ENCODE measurements around the gene TRABD. TPM values are rescaled to one million over a fixed set of nuclear protein-coding genes. Genes with fewer than 3 reads are reported as not detected.
"Not testable (repeated sequence)": the region's sequence is repeated elsewhere in the genome, so short reads cannot be mapped to it uniquely, and the experiment has no call there.

Gene TRABD
- total RNA-seq, 1 experiment from 2014 or later, result 57.3 TPM

DNA sequence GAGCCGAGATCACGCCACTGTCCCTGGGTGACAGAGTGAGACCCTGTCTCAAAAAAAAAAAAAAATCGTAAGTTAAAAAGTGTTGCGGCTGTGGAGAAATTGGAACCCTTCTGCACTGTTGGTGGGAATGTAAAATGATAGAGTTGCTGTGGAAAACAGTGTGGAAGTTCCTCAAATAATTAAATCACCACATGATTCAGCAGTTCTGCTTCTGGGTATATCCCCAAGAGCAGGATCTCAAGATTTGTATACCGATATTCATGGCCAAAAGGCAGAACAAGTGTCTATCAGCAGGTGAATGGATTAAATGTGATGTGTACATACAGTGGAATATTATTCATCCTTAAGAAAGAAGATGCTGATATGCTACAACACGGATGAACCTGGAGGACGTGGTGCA is 18.9 kb downstream of the TRABD start:
- Mint-ChIP-seq H3K4me3 (ENCODE audit: low read depth, unreplicated experiment) (no peak overlapping the region), H3K27me3 (ENCODE audit: unreplicated experiment) (no peaks in the 10 kb centered on the region), H3K9me3 (ENCODE audit: low read depth, unreplicated experiment) (no peaks in the 10 kb centered on the region), H3K27ac (ENCODE audit: unreplicated experiment) (no peak overlapping the region), H3K36me3 (ENCODE audit: insufficient read depth, unreplicated experiment) (peaks cover 90% of the 10 kb centered on the region), H3K4me1 (ENCODE audit: low read depth, unreplicated experiment) (peaks cover 16% of the 10 kb centered on the region)
- no peak for DNase-seq
- CTCF ChIA-PET, result interaction anchor here (0.7 kb wide), 1 partner anchor 138 kb away, joined by 3 read pairs; no protein-coding TSS in a partner anchor
- no peak for TF ChIP-seq CTCF (IDR thresholded peaks at IDR 0.05; ENCODE audit: unreplicated experiment)
- intact Hi-C loops (cut with micrococcal nuclease; ENCODE audit: unreplicated experiment), result no loop called here
- no TSS peak for BruUV-seq (replicated peaks)

- BruUV-seq (replicated peaks); H3K9me3 Mint-ChIP-seq (ENCODE audit: low read depth, unreplicated experiment); H3K4me3 Mint-ChIP-seq (ENCODE audit: low read depth, unreplicated experiment); H3K27ac Mint-ChIP-seq (ENCODE audit: unreplicated experiment); DNase-seq; intact Hi-C loops (cut with micrococcal nuclease; ENCODE audit: unreplicated experiment); H3K27me3 Mint-ChIP-seq (ENCODE audit: unreplicated experiment); CTCF ChIA-PET: not testable (repeated sequence)
- H3K36me3 Mint-ChIP-seq (ENCODE audit: insufficient read depth, unreplicated experiment), result peaks cover 90% of the 10 kb centered on the region
- H3K4me1 Mint-ChIP-seq (ENCODE audit: low read depth, unreplicated experiment), result peaks cover 16% of the 10 kb centered on the region
Measured at GRCh38 chr22:50204998-50205397, 19.3 kb downstream of the TRABD start.

DNA sequence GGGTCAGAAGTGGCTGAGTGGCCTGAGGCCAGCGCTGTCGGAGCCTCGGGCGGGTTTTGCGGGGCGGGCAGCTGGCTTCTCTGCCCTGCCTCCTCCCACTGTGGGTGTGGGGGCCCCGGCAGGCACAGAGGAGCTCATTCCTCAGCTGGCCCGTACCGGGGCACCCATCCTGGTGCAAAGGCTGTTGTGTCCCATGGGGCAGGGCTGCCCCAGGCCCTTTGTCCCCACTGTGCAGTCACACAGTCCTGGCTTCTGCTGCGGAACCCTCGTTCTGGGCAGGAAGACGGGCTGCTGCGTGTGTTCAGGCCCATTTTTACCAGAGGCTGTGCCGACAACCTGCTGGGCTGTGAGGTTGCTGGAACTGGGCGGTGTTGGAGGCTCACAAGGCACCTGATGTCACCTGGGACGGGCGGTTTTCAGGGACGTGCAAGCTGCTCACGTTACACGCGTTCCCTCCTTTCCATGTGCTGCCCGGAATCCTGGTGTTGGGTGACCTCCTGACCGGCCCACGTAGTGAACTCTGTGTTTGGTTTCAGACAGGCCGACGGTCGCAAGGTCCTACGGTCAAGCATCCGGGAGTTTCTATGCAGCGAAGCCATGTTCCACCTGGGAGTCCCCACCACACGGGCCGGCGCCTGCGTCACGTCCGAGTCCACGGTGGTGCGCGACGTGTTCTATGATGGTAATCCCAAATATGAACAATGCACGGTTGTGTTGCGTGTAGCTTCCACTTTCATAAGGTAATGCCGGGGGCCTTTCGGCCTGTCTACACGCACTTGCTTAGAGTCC is 20.3 kb downstream of the TRABD start:
- TF ChIP-seq CTCF (IDR thresholded peaks at IDR 0.05; ENCODE audit: unreplicated experiment), result no peak
- peaks cover 16% of the 10 kb centered on the region for H3K4me1 Mint-ChIP-seq (ENCODE audit: low read depth, unreplicated experiment)
- no peak overlapping the region for H3K27ac Mint-ChIP-seq (ENCODE audit: unreplicated experiment)
- intact Hi-C loops (cut with micrococcal nuclease; ENCODE audit: unreplicated experiment), result no loop called here
- no peaks in the 10 kb centered on the region for H3K27me3 Mint-ChIP-seq (ENCODE audit: unreplicated experiment)
- peaks cover 84% of the 10 kb centered on the region for H3K36me3 Mint-ChIP-seq (ENCODE audit: insufficient read depth, unreplicated experiment)
- BruUV-seq (replicated peaks), result no TSS peak
- CTCF ChIA-PET, result no interaction called here
- no peak for DNase-seq
- H3K9me3 Mint-ChIP-seq (ENCODE audit: low read depth, unreplicated experiment), result no peaks in the 10 kb centered on the region
- H3K4me3 Mint-ChIP-seq (ENCODE audit: low read depth, unreplicated experiment), result no peak overlapping the region

- Mint-ChIP-seq H3K9me3 (ENCODE audit: low read depth, unreplicated experiment) (no peaks in the 10 kb centered on the region), H3K4me3 (ENCODE audit: low read depth, unreplicated experiment) (no peak overlapping the region), H3K27ac (ENCODE audit: unreplicated experiment) (no peak overlapping the region), H3K4me1 (ENCODE audit: low read depth, unreplicated experiment) (peaks cover 16% of the 10 kb centered on the region), H3K27me3 (ENCODE audit: unreplicated experiment) (no peaks in the 10 kb centered on the region), H3K36me3 (ENCODE audit: insufficient read depth, unreplicated experiment) (peaks cover 82% of the 10 kb centered on the region)
- peak; percentile 34 for DNase-seq
- intact Hi-C loops (cut with micrococcal nuclease; ENCODE audit: unreplicated experiment), result no loop called here
- no TSS peak for BruUV-seq (replicated peaks)
- CTCF ChIA-PET, result no interaction called here
- TF ChIP-seq CTCF (IDR thresholded peaks at IDR 0.05; ENCODE audit: unreplicated experiment), result peak; percentile 74
Measured at GRCh38 chr22:50206599-50206998, 20.9 kb downstream of the TRABD start.

All from Calu3 (cell line).